GM23338 (cell line): ENCODE measurements around the gene PEAR1. TPM values are rescaled to one million over a fixed set of nuclear protein-coding genes. Genes with fewer than 3 reads are reported as not detected.

ENCODE experiments used
- ATAC-seq: fragments of 200-7000 bp; cut with Tn5 transposase; 3 replicates; pipeline ENCODE4 v1.9.1; 2020
- DNase-seq: peaks from one replicate; pipeline ENCODE4 v3.0.0-alpha.2; 2015; ENCODE audit warnings: low spot score
- H2AFZ ChIP-seq: fragments of 200-600 bp; sonication (generic); 2 replicates; pipeline ENCODE4 v1.8.0; 2016; ENCODE audit warnings: antibody characterized with exemption, mild to moderate bottlenecking, moderate library complexity
- H3F3A ChIP-seq: fragments of 200-600 bp; sonication (generic); replicated peaks from 2 replicates; pipeline ENCODE4 v1.8.0; 2017; ENCODE audit warnings: antibody characterized with exemption, mixed run types, low read depth
- H3K27ac ChIP-seq: fragments of 200-600 bp; sonication (generic); 2 replicates; pipeline ENCODE4 v1.6.1; 2016; ENCODE audit warnings: low read depth
- H3K27me3 ChIP-seq: fragments of 200-600 bp; sonication (generic); 2 replicates; pipeline ENCODE4 v1.8.0; 2016; ENCODE audit warnings: mild to moderate bottlenecking, mixed run types, moderate library complexity; ENCODE audit not compliant: insufficient read depth
- H3K36me3 ChIP-seq: fragments of 200-600 bp; sonication (generic); 2 replicates; pipeline ENCODE4 v1.8.0; 2016; ENCODE audit warnings: mild to moderate bottlenecking; ENCODE audit not compliant: insufficient read depth
- H3K4me1 ChIP-seq: fragments of 200-600 bp; sonication (generic); 2 replicates; pipeline ENCODE4 v1.8.0; 2016; ENCODE audit warnings: mild to moderate bottlenecking, moderate library complexity; ENCODE audit not compliant: insufficient read depth
- H3K4me2 ChIP-seq: fragments of 200-600 bp; sonication (generic); 2 replicates; pipeline ENCODE4 v1.7.1; 2017; ENCODE audit warnings: mixed run types
- H3K4me3 ChIP-seq: fragments of 200-600 bp; sonication (generic); 2 replicates; pipeline ENCODE4 v1.6.1; 2016; ENCODE audit warnings: mixed run types
- H3K79me2 ChIP-seq: fragments of 200-600 bp; sonication (generic); replicated peaks from 2 replicates; pipeline ENCODE4 v1.8.0; 2017; ENCODE audit warnings: mild to moderate bottlenecking; ENCODE audit not compliant: insufficient read depth
- H3K9me2 ChIP-seq: fragments of 200-600 bp; sonication (generic); 2 replicates; pipeline ENCODE4 v1.8.0; 2017; ENCODE audit not compliant: insufficient read depth
- H4K20me1 ChIP-seq: fragments of 200-600 bp; sonication (generic); replicated peaks from 2 replicates; pipeline ENCODE4 v1.8.0; 2017; ENCODE audit warnings: mild to moderate bottlenecking; ENCODE audit not compliant: insufficient read depth
- H3K27ac Mint-ChIP-seq: 2 replicates; pipeline ENCODE4 v1.8.0; 2020; ENCODE audit warnings: inconsistent platforms, mild to moderate bottlenecking, moderate library complexity, mixed read lengths
- H3K27me3 Mint-ChIP-seq: 3 replicates; pipeline ENCODE4 v1.8.0; 2022; ENCODE audit warnings: low read depth, mild to moderate bottlenecking, moderate library complexity, mixed read lengths, inconsistent platforms; ENCODE audit not compliant: insufficient read depth, poor library complexity
- H3K36me3 Mint-ChIP-seq: 3 replicates; pipeline ENCODE4 v1.8.0; 2021; ENCODE audit warnings: low read depth, mild to moderate bottlenecking, inconsistent platforms, moderate library complexity, mixed read lengths
- H3K4me1 Mint-ChIP-seq: 3 replicates; pipeline ENCODE4 v1.8.0; 2020; ENCODE audit warnings: mild to moderate bottlenecking, inconsistent platforms, mixed read lengths
- H3K4me3 Mint-ChIP-seq: 3 replicates; pipeline ENCODE4 v1.8.0; 2021; ENCODE audit warnings: moderate library complexity, mild to moderate bottlenecking, inconsistent platforms, mixed read lengths
- H3K9me3 Mint-ChIP-seq: 3 replicates; pipeline ENCODE4 v1.8.0; 2020; ENCODE audit warnings: moderate library complexity, mild to moderate bottlenecking, inconsistent platforms, mixed read lengths
- CREB1 ChIP-seq: fragments of 250-450 bp; sonication (Bioruptor Pico); IDR thresholded peaks from 2 replicates; pipeline ENCODE4 v1.5.0; 2020; ENCODE audit warnings: low read depth, mild to moderate bottlenecking, moderate library complexity
- ETS1 ChIP-seq: IDR thresholded peaks from 2 replicates; pipeline ENCODE4 v1.6.1; 2016; ENCODE audit warnings: antibody characterized with exemption
- EZH2 ChIP-seq: fragments of 200-600 bp; sonication (generic); IDR thresholded peaks from one replicate; pipeline ENCODE4 v1.8.0; 2017; ENCODE audit warnings: antibody characterized with exemption, mild to moderate bottlenecking, low read depth; ENCODE audit not compliant: unreplicated experiment
- EZH2phosphoT487 ChIP-seq: fragments of 200-600 bp; sonication (generic); IDR thresholded peaks from one replicate; pipeline ENCODE4 v1.8.1; 2018; ENCODE audit warnings: antibody characterized with exemption; ENCODE audit not compliant: unreplicated experiment
- JUNB ChIP-seq: IDR thresholded peaks from one replicate; pipeline ENCODE4 v1.6.1; 2016; ENCODE audit warnings: antibody characterized with exemption; ENCODE audit not compliant: unreplicated experiment
- NANOG ChIP-seq: IDR thresholded peaks from 2 replicates; pipeline ENCODE4 v1.6.1; 2016; ENCODE audit warnings: antibody characterized with exemption, borderline replicate concordance
- POLR2AphosphoS5 ChIP-seq: IDR thresholded peaks from 2 replicates; pipeline ENCODE4 v1.6.1; 2016; ENCODE audit warnings: antibody characterized with exemption, low read depth
- STAT1 ChIP-seq: IDR thresholded peaks from one replicate; pipeline ENCODE4 v1.6.1; 2016; ENCODE audit warnings: antibody characterized with exemption; ENCODE audit not compliant: unreplicated experiment
- ZNF114 ChIP-seq: fragments of 250-450 bp; sonication (Bioruptor Pico); IDR thresholded peaks from 2 replicates; pipeline ENCODE4 v1.5.0; 2020; ENCODE audit warnings: mild to moderate bottlenecking, moderate library complexity
- ZNF331 ChIP-seq: fragments of 250-450 bp; sonication (Bioruptor Pico); IDR thresholded peaks from 2 replicates; pipeline ENCODE4 v1.5.0; 2020; ENCODE audit warnings: low read depth, mild to moderate bottlenecking, moderate library complexity
- ZNF462 ChIP-seq: fragments of 250-450 bp; sonication (Bioruptor Pico); IDR thresholded peaks from 2 replicates; pipeline ENCODE4 v1.5.0; 2020; ENCODE audit warnings: mild to moderate bottlenecking, moderate library complexity
- polyA plus RNA-seq: library from polyadenylated mRNA; unstranded; fragments of >200 nt; fragmentation: Nextera tagmentation; extraction: Ambion mirVana; gene quantifications from 2 replicates; pipeline ENCODE4 v1.2.1, GENCODE V29; 2016
- total RNA-seq: library from RNA; depleted of rRNA; stranded (reverse); fragments of >200 nt; shearing (Covaris generic); gene quantifications from 2 replicates; pipeline ENCODE4 v1.2.3, GENCODE V29; 2014
- TF ChIP-seq, protein P1 (sequence below), 2 experiments: fragments of 200-600 bp in 1 of 2; sonication (generic) in 1 of 2; conservative IDR thresholded peaks; 2 replicates each; pipeline versions ENCODE4 v1.5.1 to v1.6.1; 2016 to 2017; ENCODE audit warnings: antibody characterized with exemption in 2 of 2, low read depth in 2 of 2, mild to moderate bottlenecking in 2 of 2, moderate library complexity in 1 of 2
- TF ChIP-seq, protein P2 (sequence below): IDR thresholded peaks from one replicate; pipeline ENCODE4 v1.6.1; 2018; ENCODE audit warnings: antibody characterized with exemption; ENCODE audit not compliant: unreplicated experiment

PEAR1 gene
- total and polyA plus RNA-seq, 2 experiments from 2014 or later: 0.28 to 0.47 TPM

DNA sequence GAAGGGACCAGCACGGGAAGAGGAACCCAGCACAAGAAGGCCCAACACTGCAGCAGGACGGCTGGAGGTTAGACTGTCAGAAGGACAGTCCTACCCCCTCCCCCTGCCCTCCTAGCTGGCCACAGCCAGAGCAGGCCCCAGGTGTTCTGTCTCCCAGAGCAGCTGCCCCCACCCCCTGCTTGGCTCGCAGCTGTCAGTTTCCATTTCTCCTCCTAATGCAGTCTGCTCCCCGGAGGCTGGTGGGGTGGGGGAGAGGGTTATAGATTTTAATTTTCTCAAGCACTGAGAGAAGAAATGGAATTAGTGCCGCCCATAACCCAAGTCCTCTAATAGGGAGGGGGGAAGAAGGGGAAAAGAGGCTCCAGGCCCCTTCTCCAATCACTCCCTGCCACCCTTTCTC, 13.0 kb upstream of the PEAR1 start:
- H3K4me3 Mint-ChIP-seq: no peak overlapping the region
- peaks cover 9% of the 10 kb centered on the region; the same call in 1 of the 2 replicates for H3K4me1 ChIP-seq

More for the DNA sequence above, 13.0 kb upstream of the PEAR1 start:
- Histone ChIP-seq H3K27me3 (peaks cover 40% of the 10 kb centered on the region), H3K4me2 (no peak overlapping the region), H3F3A (0 out of 2 replicates have a peak, but pooled peaks cover 3% of the 10 kb centered on the region), H3K4me3 (no peak overlapping the region), H3K79me2 (no peaks in the 10 kb centered on the region), H2AFZ (no peak overlapping the region), H3K27ac (no peak overlapping the region), H3K36me3 (no peaks in the 10 kb centered on the region), H3K9me2 (no peaks in the 10 kb centered on the region), H4K20me1 (no peaks in the 10 kb centered on the region)
- Mint-ChIP-seq H3K9me3 (no peaks in the 10 kb centered on the region), H3K36me3 (no peaks in the 10 kb centered on the region), H3K27ac (no peak overlapping the region), H3K4me1 (peaks cover 34% of the 10 kb centered on the region), H3K27me3 (peaks cover 18% of the 10 kb centered on the region)
- DNase-seq (no peak), ATAC-seq (no peak)
- no peak for TF ChIP-seq EZH2
- TF ChIP-seq, protein P1, sequence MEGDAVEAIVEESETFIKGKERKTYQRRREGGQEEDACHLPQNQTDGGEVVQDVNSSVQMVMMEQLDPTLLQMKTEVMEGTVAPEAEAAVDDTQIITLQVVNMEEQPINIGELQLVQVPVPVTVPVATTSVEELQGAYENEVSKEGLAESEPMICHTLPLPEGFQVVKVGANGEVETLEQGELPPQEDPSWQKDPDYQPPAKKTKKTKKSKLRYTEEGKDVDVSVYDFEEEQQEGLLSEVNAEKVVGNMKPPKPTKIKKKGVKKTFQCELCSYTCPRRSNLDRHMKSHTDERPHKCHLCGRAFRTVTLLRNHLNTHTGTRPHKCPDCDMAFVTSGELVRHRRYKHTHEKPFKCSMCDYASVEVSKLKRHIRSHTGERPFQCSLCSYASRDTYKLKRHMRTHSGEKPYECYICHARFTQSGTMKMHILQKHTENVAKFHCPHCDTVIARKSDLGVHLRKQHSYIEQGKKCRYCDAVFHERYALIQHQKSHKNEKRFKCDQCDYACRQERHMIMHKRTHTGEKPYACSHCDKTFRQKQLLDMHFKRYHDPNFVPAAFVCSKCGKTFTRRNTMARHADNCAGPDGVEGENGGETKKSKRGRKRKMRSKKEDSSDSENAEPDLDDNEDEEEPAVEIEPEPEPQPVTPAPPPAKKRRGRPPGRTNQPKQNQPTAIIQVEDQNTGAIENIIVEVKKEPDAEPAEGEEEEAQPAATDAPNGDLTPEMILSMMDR (conservative IDR thresholded peaks at IDR 0.05; ENCODE audit: low read depth in 2 of 2): no peak
- no peak for TF ChIP-seq ZNF462 (CRISPR knock-in tag)
- TF ChIP-seq, protein P2, sequence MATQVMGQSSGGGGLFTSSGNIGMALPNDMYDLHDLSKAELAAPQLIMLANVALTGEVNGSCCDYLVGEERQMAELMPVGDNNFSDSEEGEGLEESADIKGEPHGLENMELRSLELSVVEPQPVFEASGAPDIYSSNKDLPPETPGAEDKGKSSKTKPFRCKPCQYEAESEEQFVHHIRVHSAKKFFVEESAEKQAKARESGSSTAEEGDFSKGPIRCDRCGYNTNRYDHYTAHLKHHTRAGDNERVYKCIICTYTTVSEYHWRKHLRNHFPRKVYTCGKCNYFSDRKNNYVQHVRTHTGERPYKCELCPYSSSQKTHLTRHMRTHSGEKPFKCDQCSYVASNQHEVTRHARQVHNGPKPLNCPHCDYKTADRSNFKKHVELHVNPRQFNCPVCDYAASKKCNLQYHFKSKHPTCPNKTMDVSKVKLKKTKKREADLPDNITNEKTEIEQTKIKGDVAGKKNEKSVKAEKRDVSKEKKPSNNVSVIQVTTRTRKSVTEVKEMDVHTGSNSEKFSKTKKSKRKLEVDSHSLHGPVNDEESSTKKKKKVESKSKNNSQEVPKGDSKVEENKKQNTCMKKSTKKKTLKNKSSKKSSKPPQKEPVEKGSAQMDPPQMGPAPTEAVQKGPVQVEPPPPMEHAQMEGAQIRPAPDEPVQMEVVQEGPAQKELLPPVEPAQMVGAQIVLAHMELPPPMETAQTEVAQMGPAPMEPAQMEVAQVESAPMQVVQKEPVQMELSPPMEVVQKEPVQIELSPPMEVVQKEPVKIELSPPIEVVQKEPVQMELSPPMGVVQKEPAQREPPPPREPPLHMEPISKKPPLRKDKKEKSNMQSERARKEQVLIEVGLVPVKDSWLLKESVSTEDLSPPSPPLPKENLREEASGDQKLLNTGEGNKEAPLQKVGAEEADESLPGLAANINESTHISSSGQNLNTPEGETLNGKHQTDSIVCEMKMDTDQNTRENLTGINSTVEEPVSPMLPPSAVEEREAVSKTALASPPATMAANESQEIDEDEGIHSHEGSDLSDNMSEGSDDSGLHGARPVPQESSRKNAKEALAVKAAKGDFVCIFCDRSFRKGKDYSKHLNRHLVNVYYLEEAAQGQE: no peak
- TF ChIP-seq ZNF331: no peak
- TF ChIP-seq EZH2phosphoT487: no peak
- TF ChIP-seq STAT1: no peak
- no peak for TF ChIP-seq ETS1
- TF ChIP-seq ZNF114 (CRISPR knock-in tag): no peak
- no peak for TF ChIP-seq CREB1 (CRISPR knock-in tag)
- no peak for TF ChIP-seq POLR2AphosphoS5
- TF ChIP-seq JUNB: no peak
- no peak for TF ChIP-seq NANOG
